Endometrial microvascular endothelial cells (primary cell): ENCODE measurements around the gene ATXN1. TPM values are rescaled to one million over a fixed set of nuclear protein-coding genes. Genes with fewer than 3 reads are reported as not detected.

Experiments used
- in situ Hi-C: cut with HindIII; loops from 2 replicates; pipeline ENCODE4 v1.10.0; 2017; ENCODE audit warnings: low sequenced_read_pairs, low pct_unique_long_range_greater_than_20kb; ENCODE audit errors: inconsistent ontology term
- total RNA-seq: library from RNA; depleted of rRNA; stranded (reverse); fragments of >200 nt; gene quantifications from one replicate; pipeline ENCODE4 v1.2.3, GENCODE V29; 2015; ENCODE audit errors: inconsistent ontology term

ATXN1 gene
- total RNA-seq, 1 donor from 2014 or later: 8.1 TPM

- in situ Hi-C loops: no loop called here
Measured at GRCh38 chr6:16432075-16433032, 328.9 kb downstream of the ATXN1 start.

DNA sequence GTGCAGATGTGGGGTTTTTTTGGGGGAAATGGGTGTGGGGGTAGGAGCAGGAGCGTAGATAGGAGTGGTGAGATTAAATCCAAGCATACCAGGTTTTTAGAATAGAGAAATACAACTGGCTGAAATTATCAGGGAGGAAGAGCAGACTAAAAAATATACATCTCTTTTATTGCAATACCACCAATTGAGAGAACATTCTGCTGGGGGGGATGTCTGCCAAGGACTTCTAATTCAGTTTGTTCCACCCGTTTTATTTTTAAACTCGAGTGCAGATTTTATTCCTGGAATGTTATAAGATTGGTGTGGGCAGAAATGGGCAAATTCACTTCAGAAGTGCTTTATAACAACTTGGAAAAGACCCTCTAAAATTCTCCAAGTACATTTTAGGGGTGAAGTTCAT, 330.2 kb downstream of the ATXN1 start:
- in situ Hi-C loops: no loop called here

DNA sequence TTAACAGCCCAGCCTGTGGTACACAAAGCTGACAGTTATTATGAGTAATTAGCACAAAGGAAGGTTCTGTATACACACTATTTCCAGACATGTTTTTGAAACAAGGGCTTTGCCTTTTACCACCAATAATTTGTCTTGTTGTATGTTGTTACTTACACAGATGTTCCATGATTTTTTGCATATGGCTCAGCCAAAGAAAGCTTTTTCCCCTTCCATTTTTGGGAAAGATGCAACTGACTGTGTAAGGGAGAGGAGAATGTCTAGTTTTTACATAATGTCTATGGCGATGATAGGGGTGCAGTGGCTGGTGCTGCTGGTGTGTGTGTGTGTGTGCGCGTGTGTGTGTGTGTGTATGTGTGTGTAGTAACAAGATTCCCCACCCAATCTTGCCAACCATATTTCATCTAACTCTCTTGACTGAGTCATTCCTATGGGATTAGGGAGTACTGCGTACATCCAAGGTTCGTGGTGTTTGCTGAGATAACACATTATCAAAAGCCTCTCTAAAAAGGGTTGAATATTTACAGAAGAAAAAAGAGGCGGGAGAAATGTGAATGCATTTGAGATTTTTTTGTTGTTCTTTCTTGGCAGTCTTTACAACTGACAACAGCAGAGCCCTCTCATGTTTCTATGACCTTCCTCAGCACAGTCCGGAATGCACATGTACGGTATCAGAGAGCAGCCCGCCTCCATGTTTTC, 330.7 kb downstream of the ATXN1 start:
- in situ Hi-C loops: no loop called here

- in situ Hi-C loops: no loop called here
Measured at GRCh38 chr6:16429669-16430068, 331.6 kb downstream of the ATXN1 start.

DNA sequence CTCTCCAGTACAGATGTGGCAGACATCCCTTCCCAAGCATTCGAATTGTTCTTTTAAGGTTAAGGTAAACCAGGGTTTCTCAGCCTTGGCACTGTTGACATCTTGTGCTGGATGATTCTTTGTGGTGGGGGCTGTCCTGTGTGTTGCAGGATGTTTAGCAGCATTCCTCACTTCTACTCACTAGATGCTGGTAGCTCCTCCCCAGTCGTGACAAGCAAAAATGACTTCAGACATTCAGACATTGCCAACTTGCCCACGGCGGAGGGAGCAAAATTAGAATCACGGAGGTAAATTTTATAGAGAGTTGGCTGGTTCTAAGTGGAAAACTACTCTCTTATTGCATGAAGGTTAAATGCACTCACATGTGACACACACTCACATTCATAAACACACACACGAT, 334.1 kb downstream of the ATXN1 start:
- in situ Hi-C loops: no loop called here

DNA sequence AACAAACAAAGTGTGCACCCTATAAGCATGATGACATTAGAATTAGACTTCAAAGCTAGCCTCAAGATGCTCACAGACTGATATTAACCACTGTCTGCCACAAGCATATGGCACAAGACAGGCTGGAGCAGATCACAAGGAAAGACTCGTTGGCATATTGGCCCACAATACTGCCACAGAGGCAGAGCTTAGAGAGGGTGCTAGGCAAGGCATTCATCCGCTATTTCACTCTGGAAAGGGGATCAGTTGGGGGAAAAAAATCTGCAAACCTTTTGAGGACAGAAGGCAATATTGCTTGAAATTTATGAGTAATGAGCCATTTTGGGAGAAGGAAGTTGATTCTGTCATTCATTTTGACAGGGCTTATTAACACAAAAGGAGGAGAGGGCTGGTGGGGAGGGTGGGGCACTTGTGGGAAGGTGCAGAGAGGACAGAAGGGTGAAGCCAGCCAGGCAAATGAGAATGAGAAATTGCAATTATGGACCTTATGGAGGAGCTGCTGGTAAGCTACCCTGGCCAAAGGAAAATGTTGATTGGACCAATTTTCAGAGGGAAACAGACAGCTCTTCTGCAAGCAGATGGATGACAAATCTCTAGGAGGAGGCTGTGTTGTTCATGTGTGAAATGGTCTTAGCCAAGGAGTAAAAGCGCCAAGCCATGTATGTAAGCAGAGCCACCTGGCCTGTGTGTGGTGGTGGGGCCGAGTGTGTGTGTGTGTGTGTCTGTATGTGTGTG, 335.2 kb downstream of the ATXN1 start:
- in situ Hi-C loops: no loop called here

- in situ Hi-C loops: no loop called here
Measured at GRCh38 chr6:16421462-16421960, 339.7 kb downstream of the ATXN1 start.

- in situ Hi-C loops: no loop called here
Measured at GRCh38 chr6:16420715-16421461, 340.4 kb downstream of the ATXN1 start.

DNA sequence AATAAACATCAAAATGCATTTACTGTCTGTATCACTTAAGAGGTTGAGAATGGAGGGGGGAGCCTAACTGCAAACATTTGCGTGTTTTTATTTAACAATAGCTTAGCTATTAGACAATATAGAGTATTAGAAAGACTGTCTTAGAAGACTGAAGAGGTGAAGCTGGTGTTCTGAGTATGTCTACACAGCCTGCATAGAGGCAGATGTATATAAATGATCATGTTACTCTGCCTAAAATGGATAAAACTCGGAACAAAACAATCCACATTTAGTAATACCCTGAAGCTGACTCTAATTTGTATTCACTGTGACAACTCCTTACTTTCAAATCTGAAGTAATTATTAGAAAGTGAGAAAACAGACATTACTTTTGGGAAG, 340.9 kb downstream of the ATXN1 start:
- in situ Hi-C loops: no loop called here

- in situ Hi-C loops: no loop called here
Measured at GRCh38 chr6:16419636-16420336, 341.5 kb downstream of the ATXN1 start.

- in situ Hi-C loops: no loop called here
Measured at GRCh38 chr6:16418151-16418550, 343.1 kb downstream of the ATXN1 start.

GRCh38 chr6:16415677-16416076, 345.6 kb downstream of the ATXN1 start:
- in situ Hi-C loops: no loop called here

DNA sequence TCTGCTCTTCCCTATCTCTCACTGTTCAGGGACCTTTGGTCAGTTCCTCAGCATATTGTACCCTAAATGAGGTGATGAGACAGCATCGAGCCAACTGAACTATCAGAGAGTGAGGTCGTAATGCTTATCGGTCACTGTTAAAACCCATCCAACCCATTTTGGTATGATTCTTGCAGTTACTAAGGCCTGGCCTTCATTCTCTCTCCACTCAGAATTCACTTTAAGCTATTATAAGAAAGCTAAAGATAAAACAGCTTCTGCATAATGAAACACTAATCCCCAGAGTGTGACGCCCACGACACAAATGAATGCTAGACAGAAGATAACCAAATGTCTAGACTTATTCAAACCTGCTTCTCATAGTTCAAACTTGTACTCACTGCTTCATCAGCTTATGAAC, 347.1 kb downstream of the ATXN1 start:
- in situ Hi-C loops: no loop called here

DNA sequence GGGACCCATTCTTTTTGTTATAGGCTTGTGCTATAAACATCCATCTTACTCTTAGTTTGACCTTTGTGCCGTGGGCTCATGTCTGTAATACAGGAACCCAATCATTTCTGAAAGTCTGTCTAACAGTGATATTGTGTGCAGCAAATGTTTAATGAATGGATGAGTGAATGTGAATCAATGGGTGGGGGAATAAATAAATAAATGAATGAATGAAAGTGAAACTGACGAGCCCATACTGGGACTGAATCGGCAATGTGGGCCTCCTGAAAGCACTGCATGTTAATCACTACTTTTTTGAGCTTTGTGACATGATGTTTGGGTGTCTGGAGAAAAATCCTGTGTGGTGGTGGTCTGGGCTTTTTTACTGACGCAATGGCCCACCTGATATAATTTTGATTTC, 347.9 kb downstream of the ATXN1 start:
- in situ Hi-C loops: no loop called here

DNA sequence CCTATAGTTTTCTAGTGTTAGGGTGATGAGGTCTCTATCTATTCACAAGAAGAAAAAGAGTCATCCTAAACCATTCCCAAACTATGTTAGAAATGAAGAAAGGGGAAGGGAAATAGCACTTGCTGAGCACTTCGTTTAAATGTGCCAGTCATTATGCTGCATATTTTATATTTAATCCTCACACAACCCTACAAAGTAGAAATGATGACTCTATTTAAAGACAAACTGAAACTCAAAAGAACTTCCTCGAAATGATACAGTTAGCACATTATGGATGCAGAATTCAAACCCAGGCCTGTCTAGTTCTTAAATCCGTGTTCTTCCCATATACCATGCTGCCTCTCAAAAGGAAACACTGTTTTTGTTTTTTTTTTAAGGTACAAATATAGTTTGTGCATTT, 348.3 kb downstream of the ATXN1 start:
- in situ Hi-C loops: no loop called here

DNA sequence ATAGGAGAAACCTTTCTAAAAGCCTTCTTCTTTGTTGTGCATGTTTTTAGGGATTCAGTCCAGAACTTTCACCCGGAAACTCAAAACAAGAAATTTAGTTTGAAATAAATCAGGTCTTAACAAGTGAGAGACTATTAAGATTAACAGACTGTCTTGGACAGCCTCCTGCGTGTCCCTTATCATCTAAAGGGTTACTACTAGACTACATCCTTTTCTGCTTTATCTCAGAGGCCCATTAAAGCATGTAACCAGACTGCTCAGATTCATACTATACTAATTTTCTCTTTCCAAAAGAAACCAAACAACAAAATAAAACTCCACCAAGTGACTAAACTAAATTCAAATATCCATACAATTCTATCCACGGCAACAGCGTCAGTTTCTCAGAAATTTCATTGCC, 349.1 kb downstream of the ATXN1 start:
- in situ Hi-C loops: no loop called here

- in situ Hi-C loops: no loop called here
Measured at GRCh38 chr6:16409531-16410441, 351.5 kb downstream of the ATXN1 start.
